HG02852 (cell line): ENCODE measurements around the gene B4GAT1.
A peak's percentile ranks its signal among the peaks of the same experiment; 100 is the strongest.

Experiments
- ATAC-seq: cut with Tn5 transposase; IDR thresholded peaks from one replicate; pipeline ENCODE4 v1.9.1; 2021; ENCODE audit warnings: mild to moderate bottlenecking, moderate library complexity; ENCODE audit not compliant: unreplicated experiment

The B4GAT1 gene

DNA sequence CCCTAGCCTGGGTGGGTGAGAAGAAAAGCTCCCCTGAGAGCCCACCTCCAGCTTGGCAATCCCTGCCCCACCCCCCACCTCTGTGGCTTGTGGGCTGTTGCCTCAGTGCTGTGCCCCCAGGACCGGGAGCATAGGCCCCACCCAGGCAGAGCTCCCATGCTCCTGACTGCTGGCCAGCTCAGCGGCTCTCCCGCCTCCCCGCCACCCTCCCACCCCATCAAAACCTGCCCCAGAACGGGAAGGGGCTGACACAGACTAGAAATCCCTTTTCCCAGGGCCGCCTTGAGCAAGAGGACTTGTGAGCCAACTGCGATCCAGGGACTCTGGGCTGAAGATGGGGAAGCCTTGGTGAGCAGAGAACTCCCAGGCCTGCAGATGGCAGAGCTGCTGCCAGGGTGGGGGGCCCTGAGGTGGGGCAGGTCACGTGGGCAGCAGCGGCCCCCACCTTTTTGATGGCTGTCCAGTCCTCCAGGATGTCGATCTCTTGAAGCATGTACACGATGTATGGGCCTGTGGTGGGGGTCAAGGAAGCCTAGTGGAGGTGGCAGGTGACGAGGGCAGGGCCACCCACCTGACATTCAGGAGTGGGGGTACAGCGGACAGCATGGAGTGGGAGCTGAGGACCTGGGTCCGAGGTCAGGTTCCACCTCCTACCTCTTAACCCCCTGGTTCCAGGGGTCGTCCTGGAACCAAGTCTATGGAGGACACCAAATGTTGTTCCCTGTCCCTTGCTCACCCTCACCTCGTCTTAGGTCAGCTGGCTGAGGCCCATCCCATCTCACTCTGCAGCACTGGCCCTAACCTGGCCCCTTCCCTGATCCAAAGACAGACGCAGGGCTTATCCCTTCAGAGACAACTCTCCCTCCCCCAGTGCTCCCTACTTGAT is 8.9 kb downstream of the B4GAT1 start:
- no peak for ATAC-seq

DNA sequence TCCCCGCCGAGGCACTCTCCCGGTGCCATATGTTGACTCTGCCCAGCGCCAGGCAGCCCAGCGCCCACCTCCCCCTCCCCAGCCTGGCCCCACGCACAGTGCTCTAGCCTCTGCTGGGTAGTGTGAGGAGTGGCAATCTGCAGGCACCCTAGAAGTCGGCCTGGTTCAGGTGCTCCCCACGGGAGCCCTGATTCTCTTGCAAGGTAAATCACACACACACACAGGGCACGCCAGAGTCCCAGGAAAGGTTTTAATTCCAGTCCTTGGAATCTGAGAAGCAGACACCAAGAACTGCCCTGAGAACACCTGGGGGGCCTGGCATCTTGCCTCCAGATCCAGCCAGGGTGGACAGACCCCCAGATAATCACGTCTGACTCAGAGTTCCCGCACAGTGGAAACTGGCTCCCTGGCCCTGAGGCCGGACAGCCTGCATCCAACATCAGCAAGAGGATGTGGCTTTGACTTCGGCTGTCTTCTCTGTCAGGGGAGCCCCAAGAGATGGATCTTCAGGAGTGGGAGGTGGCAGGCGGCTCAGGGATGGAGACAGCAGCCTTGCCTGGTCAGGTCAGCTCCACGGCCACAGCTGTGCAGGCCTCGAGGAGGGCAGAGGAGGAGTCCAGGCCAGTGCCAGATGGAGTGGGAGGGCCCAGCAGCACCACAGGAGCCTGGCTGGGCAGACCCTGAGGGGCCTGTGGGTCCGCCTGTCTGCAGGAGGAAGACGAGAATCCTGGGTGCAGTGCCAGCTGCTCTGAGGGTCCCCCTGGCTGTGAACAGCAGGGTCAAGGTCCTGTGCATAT is 10.1 kb downstream of the B4GAT1 start:
- ATAC-seq = no peak

DNA sequence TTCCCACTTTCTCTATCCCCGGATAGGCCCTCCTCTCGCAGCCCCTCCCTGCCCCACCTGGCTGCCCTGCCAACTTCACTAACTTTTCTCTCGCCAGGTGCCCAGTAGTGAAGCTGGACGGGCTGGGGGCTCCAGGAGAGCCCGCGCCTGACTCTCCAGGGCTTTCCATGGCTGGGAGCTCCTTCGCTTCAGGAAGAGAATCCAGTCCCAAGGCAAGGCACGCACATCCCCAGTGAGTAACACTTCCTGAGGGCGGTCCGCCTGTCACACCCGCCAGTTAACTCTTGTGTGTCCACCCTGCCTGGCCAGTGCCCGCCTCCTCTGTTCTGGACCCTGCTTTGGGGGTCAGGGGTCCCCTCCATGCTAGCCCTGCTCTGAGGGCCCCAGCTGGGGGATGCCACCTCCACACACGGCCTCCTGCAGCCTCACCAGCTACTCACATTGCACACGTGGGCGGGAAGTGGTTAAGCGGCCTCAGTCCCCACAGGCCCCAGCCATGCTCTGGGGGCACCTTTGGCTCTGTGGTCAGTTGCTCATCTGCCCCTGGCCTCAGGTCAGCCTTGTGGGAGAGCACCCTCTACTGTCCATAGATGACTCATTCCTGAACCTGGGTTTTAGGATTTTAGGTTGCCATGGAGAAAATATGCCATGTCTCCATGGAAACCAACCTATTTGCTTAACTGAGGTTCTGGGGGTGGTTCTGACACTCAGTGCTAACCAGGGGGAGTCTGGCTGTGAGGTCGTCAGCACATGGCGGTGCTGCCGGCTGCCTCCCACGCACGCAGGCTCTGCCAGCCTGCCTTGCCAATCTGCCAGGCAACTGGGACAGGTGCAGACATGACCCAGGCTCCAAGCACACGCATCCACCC is 11.0 kb downstream of the B4GAT1 start, which contains the start of gene RIN1:
Gene RIN1, minus strand, starts transcription at position 201 of the 869 bp plus-strand sequence. Its CDS starts 32 bp downstream, at position 169.
- ATAC-seq = peak; percentile 51

DNA sequence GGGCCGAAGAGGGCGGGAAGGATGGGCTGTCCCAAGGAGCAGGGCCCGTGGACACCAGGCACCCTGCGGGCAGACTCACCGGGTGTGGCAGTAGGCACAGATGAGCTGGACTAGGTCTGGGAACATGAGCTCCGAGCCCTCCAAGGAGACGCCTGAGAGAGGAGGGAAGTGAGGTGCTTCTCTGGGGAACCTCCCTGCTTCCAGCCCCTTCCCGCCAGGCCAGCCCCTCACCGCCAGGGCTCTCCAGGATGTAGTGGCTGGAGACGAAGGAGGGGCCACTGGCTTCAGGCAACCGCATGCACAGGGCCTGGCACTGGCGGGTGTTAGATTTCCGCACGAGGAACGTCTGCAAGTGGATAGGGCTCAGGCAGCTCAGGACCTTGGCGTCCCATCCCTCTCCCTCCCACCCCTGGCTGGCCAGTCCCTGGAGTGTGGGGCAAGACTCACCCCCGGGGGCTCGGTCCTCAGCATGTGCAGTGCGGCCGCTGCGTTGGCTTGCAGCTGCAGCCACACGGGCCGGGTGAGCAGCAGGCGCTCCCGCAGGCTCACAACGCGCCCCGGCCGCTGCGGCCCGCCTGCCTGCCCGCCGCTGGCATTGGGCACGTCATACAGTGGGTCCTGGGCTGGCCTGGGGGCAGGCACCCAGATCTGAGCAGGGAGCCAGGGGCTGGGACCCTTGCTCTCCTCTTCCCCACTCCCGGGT is 11.7 kb downstream of the B4GAT1 start:
- ATAC-seq = no peak

DNA sequence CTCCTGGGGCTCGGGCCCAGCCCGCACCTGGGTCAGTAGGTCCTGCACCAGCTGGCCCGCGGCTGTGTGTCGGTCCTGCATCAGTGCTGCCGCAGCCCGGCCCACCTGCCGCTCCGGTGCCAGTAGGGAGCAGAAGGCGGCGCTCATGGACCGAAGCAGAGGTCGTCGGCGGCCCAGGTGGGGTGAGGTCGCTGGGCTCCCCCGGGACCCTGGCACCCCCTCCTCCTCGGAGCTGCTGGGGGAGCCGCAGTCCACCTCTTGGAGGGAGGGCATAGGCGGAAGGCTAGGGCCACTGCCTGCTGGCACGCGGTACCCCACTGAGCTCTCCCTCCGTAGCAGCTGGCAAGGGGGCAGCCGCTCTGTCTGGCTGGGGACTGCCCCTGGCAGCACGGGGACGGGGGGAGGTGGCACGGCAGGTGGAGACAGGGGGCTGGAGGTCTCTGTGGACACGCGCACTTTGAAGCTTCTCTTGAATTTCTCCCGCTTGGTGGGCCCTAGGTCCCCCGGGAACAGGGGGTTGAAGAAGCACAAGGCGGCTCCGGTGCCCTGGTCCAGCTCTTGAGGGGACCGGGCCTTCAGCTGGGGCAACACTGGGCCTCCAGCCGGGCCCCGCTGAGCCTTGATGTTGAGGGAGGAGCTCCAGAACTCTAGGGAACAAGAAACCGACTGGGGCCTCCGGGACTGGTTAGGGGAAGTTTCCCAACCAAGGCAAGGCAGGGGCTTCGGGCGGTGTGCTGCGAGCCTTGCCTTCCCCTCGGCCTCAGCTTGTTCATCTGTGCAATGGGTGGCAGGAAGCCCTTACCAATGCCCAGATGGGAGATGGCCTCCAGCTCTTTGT is 12.6 kb downstream of the B4GAT1 start:
- ATAC-seq = no peak

DNA sequence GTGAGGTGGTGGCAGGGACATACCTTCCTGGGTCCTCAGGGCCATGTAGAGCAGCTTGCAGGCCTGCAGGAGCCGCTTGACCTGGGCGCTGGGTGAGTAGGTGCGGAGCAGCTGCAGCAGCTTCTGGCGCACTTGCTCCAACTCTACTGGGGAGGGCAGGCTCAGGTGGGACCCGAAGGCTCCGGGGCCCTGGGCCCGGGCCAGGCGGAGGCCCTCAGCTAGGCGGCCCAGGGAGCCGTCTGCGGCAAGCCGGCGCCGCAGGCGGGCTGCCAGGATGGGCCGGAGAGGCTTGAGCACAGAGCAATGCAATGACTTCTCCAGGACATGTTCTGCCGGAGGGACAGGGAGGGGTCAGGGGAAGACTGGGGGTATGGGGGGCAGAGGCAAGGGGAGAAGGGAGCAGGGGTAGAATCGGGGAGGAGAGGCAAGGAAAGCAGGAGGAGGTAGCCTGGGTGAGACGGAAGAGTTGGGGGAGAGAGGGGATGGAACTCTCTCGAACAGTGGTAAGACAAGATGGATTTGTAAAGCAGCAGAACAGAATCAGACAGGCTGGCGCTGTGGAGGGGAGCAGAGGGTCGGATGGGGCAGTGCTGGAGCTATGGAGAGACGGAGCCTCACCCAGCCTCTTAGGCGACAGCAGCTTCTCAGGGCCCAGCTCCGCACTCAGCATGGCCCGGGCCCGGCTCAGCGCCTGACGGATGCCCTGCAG is 13.4 kb downstream of the B4GAT1 start:
- no peak for ATAC-seq

DNA sequence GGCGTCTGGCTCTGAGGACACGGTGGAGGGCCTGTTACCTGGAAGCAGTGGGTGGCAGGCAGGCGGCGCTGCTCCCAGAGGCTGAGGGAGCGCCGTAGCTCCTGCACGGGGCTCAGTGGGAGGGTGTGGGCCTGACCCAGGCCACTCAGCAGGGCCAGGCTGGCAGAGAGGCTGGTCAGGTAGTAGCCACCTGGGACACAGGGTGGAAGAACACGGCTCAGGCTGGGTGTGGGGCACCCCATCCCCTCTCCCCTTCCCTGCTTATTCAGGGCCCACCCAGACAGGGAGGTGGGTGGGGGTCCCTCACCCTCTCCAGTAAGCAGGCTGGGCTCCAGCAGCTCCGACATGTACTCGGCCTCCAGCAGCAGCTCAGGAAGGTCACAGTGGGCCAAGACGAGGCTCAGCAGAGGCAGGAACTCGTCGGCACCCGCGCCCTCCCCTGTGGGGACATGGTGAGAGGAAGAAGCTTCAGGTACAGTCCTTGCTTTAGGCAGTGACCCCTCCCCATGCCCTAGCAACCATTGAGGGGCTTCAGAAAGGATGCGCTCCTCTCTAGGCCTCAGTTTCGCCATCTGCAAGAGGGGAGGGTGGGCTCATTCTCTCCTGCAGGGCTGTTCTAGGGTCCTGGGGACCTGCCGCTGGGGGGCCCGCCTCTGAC is 14.1 kb downstream of the B4GAT1 start:
- ATAC-seq = no peak

DNA sequence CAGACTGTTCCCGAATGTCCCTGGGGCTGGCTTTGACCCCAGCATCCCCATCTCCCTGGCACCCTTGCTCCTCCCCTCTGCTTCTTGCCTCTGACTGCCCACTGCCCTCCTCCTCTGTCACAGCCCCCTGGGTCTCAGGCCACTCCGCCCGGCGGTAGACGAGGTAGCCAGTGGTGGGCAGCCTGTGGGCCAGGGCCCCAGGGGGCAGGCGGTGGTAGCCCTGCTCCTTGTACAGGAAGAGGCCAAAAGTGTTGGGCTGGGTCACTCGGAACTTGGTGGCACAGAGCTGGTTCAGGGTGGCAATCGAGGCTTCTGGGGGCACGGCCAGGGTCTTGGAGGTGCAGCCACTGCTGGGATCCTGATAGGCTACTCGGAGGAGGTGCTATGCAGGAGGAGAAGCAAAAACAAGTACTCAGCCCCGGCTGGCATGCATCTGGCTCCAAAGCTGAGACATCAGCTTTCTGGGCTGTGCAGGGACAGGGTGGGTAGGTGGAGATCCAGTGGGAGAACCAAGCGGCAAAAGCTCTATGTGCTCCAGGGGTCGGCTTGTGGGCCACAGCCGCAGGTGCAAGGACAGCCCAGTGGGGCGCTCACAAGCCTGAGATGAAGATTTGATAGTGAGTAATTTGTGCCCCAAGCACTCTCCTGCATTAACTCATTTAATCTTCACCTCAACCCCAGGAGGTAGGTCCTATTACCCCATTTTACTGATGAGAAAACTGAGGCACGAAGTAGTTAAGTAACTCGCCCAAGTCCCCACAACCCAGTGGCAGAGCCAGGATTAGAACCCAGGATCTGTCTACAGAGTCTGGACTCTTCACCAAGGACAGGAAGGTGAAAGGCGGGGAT is 14.8 kb downstream of the B4GAT1 start:
- no peak for ATAC-seq

DNA sequence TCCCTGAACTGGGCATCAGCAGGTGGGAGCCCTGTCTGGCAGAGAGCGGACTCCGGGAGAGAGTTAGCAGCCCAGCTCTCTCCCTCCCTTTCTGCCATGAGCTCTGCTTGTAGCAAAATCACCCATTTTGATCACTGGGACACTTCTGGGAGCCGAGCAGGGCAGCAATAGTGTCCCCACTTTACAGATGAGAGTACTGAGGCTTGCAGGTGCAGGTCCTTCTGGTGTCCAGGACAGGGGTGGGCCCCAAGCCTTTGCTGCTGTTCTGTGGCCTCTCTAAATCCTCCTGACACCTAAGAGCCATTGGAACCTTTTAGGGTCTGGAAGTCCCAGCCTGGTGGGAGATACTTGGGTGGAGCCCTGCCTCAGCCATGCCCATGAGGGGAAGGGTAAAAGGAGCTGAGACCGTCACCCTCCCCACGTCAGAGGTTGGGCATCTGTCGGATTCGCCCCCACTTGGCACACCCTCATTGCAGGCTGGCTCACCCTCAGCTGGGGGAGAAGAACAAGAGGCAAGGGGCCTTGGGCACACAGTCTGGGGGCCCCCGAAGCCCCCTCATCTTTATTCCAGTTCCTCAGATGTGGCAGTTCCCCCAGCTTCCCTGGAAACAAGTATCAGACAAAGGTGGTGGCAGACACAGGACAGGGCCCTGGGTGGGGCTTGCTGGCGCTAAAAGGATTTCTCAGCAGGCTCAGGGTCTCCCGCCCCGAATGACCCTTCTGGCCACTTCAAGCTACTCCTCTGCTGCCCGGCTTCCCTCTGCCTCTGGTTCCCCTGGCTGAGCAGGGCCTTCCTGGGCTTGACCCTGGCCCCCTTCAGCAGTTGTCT is 15.7 kb downstream of the B4GAT1 start:
- no peak for ATAC-seq

DNA sequence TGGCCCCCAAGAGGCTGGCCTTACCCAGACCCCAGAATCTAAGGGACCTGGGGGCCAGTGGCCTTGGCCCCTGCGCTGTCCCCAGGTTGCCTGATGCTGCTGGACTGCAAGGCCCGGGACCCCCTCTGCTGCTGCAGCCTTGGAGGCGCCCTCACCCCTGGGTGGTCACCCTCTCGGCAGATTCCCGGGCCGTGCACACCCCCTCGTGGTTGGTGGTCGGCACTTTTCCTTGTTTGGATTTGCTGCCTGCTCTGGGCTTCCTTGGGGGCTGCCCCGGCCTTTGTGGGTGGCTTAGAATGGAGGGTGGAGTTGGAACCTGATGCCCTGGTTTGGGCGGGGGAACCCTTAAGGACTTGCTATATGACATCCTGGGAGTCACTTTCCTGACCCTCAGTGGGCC is 16.5 kb downstream of the B4GAT1 start:
- ATAC-seq = no peak

DNA sequence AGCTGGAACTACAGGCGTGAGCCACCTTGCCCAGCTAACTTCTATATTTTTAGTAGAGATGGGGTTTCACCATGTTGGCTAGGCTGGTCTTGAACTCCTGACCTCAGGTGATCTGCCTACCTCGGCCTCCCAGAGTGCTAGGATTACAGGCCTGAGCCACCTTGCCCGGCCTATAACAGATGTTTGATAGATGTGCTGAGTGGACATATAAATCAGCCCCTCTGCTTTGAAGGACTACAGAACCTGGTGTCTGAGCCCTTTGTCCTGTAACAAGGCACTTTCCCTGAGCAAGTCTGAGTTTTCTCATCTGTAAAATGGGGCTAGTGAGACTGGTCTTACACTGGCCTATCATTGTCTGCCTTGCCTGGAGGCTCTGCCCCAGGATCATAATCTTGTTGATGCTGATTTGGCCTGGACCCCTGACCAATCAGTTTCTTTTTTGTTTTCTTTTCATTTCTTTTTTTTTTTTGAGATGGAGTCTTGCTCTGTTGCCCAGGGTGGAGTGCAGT is 18.2 kb downstream of the B4GAT1 start:
- ATAC-seq = no peak

DNA sequence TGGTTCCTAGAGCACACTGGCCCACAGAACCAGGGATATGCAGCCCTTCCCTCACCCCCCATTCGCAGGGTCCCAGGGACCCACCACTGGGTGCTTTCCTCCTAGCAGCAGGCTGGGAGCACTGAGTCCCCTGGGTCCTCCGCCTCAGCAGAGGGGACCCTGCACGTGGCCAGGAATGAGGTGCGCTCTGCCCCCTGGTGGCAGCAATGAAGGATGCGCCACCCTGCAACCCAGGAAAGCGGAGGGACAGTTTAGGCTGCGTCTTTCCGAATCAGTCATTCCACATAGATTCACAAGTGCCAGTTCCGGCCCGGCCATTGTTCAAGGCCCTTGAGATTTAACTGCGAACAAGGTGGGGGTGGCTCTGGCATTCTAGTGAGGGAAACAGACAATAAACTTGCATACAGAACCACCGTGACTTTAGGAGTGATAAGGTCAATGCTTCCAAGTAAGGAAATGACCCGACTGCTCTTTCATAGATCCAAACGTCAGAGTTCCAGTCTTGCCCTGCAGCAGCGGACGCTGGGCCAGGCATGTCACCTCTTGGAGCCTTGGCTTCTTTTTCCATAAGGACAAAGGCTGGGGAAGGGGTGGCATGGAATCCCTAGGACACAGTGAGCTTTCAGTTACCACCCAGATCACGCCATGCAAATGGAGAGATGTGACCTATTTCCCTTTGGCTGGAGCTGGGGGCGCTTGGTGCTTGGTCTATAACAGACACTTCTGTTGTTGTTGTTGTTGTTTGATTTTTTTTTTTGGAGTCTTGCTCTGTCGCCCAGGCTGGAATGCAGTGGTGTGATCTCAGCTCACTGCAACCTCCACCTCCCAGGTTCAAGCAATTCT is 18.9 kb downstream of the B4GAT1 start:
- no peak for ATAC-seq

DNA sequence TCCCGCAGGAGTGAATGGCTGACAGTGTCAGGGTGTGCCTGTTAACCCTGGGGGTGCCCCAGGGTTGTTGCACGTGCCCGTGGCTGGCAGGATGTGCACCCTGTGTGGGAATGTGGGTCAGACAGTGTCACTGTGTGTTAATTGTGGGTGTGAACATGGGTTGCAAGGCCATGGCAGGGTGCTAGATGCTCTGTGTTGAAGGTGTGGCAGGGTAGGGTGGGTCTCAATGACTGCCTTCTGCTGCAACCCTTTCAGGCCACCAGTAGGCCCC is 19.5 kb downstream of the B4GAT1 start:
- no peak for ATAC-seq

DNA sequence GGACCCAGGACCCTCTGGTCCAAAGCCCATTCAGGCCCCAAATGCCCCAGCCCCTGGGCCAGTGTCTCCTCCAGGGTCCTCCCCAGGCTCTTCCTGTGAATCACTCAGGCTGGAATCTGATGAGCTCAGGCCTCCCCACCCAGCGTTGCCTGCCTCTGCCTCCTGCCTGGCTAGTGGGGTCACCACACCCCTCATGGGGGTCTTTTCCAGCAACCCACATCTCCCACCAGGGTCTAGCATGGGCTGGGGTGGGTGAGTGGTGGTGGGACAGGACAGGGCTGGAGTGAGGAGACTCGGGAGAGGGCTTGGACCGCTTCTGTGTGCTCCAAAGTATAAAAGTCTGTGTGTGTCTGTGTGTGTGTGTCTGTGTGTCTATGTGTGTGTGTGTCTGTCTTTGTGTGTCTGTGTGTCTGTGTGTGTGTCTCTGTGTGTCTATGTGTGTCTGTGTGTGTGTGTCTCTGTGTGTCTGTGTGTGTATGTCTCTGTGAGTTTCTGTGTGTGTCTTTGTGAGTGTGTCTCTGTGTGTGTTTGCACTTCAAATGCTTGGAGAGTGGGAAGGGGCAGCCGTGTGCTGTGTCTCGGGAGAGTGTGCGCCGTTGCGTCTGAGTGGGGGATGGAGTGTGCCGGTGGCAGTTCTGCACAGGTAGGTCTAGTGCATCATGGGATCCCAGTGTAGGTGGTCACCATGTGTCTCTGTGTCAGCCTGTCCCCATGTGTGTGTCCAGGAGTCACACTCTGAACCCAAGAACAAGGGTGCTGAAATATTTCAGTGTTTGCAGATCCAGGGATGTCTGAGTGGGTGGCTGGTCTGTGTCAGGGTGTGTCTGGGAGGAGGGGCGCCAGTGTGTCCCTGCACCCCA is 20.0 kb downstream of the B4GAT1 start:
- no peak for ATAC-seq
